Testis (tissue), 3 donors: ENCODE results near the gene BARHL1. TPM values are rescaled to one million over a fixed set of nuclear protein-coding genes. Genes with fewer than 3 reads are reported as not detected.

Experiments used
- DNase-seq: peaks from one replicate; pipeline ENCODE4 v3.0.0-alpha.2; 2019
- H3K27ac ChIP-seq, 2 donors: fragments of 200-600 bp; sonication (generic); one replicate each; pipeline ENCODE4 v1.5.1; 2019
- H3K27me3 ChIP-seq: fragments of 200-600 bp; sonication (generic); one replicate; pipeline ENCODE4 v1.5.1; 2019
- H3K36me3 ChIP-seq: fragments of 200-600 bp; sonication (generic); one replicate; pipeline ENCODE4 v1.5.1; 2017; ENCODE audit warnings: low read depth; ENCODE audit errors: missing control alignments
- H3K4me1 ChIP-seq: fragments of 200-600 bp; sonication (generic); one replicate; pipeline ENCODE4 v1.5.1; 2019
- H3K4me3 ChIP-seq, 2 donors: fragments of 200-600 bp; sonication (generic); one replicate each; pipeline ENCODE4 v1.5.1; 2017 to 2019
- H3K9me3 ChIP-seq: fragments of 200-600 bp; sonication (generic); one replicate; pipeline ENCODE4 v1.5.1; 2017
- CTCF ChIP-seq, 3 experiments: fragments of 450-650 bp in 2 of 3; fragments of 200-600 bp in 1 of 3; sonication (generic) in 1 of 3; IDR thresholded peaks; one replicate each; pipeline ENCODE4 v1.5.1; 2016 to 2019; ENCODE audit warnings: antibody characterized with exemption in 3 of 3, mild to moderate bottlenecking in 2 of 3, moderate library complexity in 1 of 3
- POLR2A ChIP-seq: fragments of 450-650 bp; IDR thresholded peaks from one replicate; pipeline ENCODE4 v1.6.1; 2017; ENCODE audit warnings: antibody characterized with exemption, mild to moderate bottlenecking, moderate library complexity
- WGBS, 2 donors: methylation state at CpG; one replicate each; pipeline ENCODE4 v1.1.5; 2018; 5-methylcytosine and 5-hydroxymethylcytosine counted together
- intact Hi-C: fragments of 100-400 bp; cut with DNase I; formaldehyde crosslinking; loops from one replicate; pipeline ENCODE4 v1.15.1; 2023; ENCODE audit warnings: low total_unique reads
- polyA plus RNA-seq: library from polyadenylated mRNA; stranded (reverse); fragments of 350-450 nt; fragmentation: Illumina TruSeq; extraction: RNeasy Lipid Tissue Mini Kit (QIAGEN cat#74804); gene quantifications from one replicate; pipeline ENCODE4 v1.2.3, GENCODE V29; 2014; ENCODE audit warnings: low read depth, low replicate concordance; ENCODE audit not compliant: insufficient read depth
- total RNA-seq, 2 donors: library from RNA; depleted of rRNA; stranded (reverse); fragments of >200 nt; gene quantifications; one replicate each; pipeline ENCODE4 v1.2.3, GENCODE V29; 2016

BARHL1 gene
- total and polyA plus RNA-seq, 3 donors from 2014 or later = 0.13 to 0.31 TPM; not detected in 1

- Histone ChIP-seq H3K4me3 (no peak overlapping the region), H3K4me1 (no peaks in the 10 kb centered on the region), H3K9me3 (no peaks in the 10 kb centered on the region), H3K27ac (no peak overlapping the region), H3K36me3 (no peaks in the 10 kb centered on the region), H3K27me3 (no peaks in the 10 kb centered on the region)
- intact Hi-C loops = no loop called here
- DNase-seq = no peak
- no peak for TF ChIP-seq POLR2A
- no peak for TF ChIP-seq CTCF (IDR thresholded peaks at IDR 0.05)
- WGBS, 2 donors = 42 to 62% methylated on average over 5 of the region's 5 CpGs
Observed at GRCh38 chr9:132622159-132622558, 39.8 kb downstream of the BARHL1 start.

- WGBS, 2 donors = 87% methylated on average over 5 of the region's 5 CpGs
- no peak overlapping the region for H3K4me3 ChIP-seq
- no peaks in the 10 kb centered on the region for H3K9me3 ChIP-seq
- no peak overlapping the region for H3K27ac ChIP-seq
- no peaks in the 10 kb centered on the region for H3K4me1 ChIP-seq
- no peaks in the 10 kb centered on the region for H3K36me3 ChIP-seq
- no peaks in the 10 kb centered on the region for H3K27me3 ChIP-seq
- intact Hi-C loops = no loop called here
- no peak for TF ChIP-seq CTCF (IDR thresholded peaks at IDR 0.05)
- TF ChIP-seq POLR2A = no peak
- no peak for DNase-seq
Observed at GRCh38 chr9:132626285-132626684, 43.9 kb downstream of the BARHL1 start.

- no peaks in the 10 kb centered on the region for H3K27me3 ChIP-seq
- H3K4me3 ChIP-seq = no peak overlapping the region
- no peaks in the 10 kb centered on the region for H3K4me1 ChIP-seq
- 81 to 83% methylated on average over 7 of the region's 7 CpGs for WGBS, 2 donors
- DNase-seq = no peak
- H3K27ac ChIP-seq = no peak overlapping the region
- no peak for TF ChIP-seq POLR2A
- TF ChIP-seq CTCF (IDR thresholded peaks at IDR 0.05) = no peak
- intact Hi-C loops = no loop called here
- no peaks in the 10 kb centered on the region for H3K36me3 ChIP-seq
- H3K9me3 ChIP-seq = no peaks in the 10 kb centered on the region
Observed at GRCh38 chr9:132627106-132627505, 44.7 kb downstream of the BARHL1 start.

GRCh38 chr9:132627594-132627993 is 45.2 kb downstream of the BARHL1 start:
- intact Hi-C loops = no loop called here
- H3K4me1 ChIP-seq = no peaks in the 10 kb centered on the region
- H3K4me3 ChIP-seq = no peak overlapping the region
- H3K27me3 ChIP-seq = no peaks in the 10 kb centered on the region
- TF ChIP-seq CTCF (IDR thresholded peaks at IDR 0.05) (no peak), POLR2A (no peak)
- no peak for DNase-seq
- H3K27ac ChIP-seq = no peak overlapping the region
- H3K9me3 ChIP-seq = no peaks in the 10 kb centered on the region
- WGBS, 2 donors = 85 to 86% methylated on average over 11 of the region's 11 CpGs
- no peaks in the 10 kb centered on the region for H3K36me3 ChIP-seq

GRCh38 chr9:132628746-132629145 is 46.3 kb downstream of the BARHL1 start:
- 89 to 93% methylated on average over 8 of the region's 8 CpGs for WGBS, 2 donors
- no peak for TF ChIP-seq CTCF (IDR thresholded peaks at IDR 0.05)
- no peak for TF ChIP-seq POLR2A
- Histone ChIP-seq H3K4me1 (no peaks in the 10 kb centered on the region), H3K36me3 (no peaks in the 10 kb centered on the region), H3K4me3 (no peak overlapping the region), H3K9me3 (no peaks in the 10 kb centered on the region), H3K27ac (no peak overlapping the region), H3K27me3 (no peaks in the 10 kb centered on the region)
- intact Hi-C loops = no loop called here
- DNase-seq = no peak
